ENCODE data around the gene DCUN1D4.

DCUN1D4 gene

DNA sequence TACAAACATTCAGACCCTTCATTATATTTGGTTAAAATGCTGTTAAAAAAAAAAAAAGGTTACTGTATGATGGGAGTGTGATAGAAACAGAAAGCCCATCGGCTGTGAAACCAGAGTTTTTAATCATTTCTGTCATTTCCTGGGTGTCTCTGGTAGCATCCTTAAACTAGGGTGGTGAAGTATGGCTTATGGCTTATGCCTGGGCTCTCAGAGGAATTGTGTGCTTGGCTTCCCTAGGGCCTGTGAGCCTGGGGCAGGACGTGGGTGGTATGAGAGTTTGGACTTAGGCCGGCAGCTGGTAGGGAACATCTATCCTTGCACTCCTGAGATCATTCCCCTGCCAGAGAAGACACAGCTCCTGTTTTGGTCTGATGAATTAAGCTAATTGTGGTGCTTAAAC is 52.2 kb downstream of the DCUN1D4 start:
- Histone ChIP-seq H3K4me1 (peaks cover 8 to 40% (median 22%) of the 10 kb centered on the region in 10 experiments; a peak in 19 of 20 replicates), H3K4me3 (no peak overlapping the region), H3K9ac (peak overlapping the region in 1 of 11 experiments; percentile 9; a peak in 3 of 22 replicates), H3K9me3 (replicated peaks in 1 of 11) (no peaks in the 10 kb centered on the region), H4K20me1 (peaks cover 0 to 7% (median 0%) of the 10 kb centered on the region in 11 experiments; a peak in 1 of 22 replicates), H3K27ac (peak overlapping the region in 5 of 11 experiments; percentile 5 to 83 (median 67); a peak in 6 of 22 replicates), H3K36me3 (peaks cover 42 to 78% (median 63%) of the 10 kb centered on the region in 11 experiments), H3K27me3 (no peaks in the 10 kb centered on the region), H3K4me2 (0 out of 22 replicates have a peak overlapping the region, but pooled peaks of 1 of the 11 experiments have one; percentile 11)
- no peak for TF ChIP-seq Cebpa-rat (IDR thresholded peaks at IDR 0.05)

DNA sequence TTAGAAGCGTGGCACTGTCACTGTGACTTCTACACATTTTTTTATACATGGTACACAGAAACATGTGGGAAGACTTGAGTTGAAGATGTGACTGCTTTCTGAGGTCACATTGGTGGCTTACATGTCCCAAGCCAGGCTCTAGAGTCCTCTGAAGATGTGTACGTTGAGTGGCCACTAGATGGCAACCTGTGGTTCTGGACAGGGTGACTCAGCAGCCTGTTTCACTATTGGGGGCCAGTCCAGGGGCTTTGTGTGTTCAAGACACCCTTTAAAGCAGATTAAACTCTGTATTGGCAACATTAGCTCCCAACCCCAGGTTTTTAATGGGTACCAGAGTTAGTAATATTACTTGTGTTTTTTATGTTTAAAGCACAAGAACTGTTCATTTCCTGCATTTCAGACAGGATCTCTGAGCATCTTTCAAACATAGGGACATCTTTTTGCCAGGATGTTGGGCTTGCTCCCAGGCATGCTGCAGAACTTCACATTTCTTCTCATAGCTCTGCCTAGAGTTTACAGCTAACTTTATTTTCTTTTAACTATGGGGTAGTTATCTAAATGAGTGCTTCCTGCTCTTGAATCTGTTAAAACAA is 53.0 kb downstream of the DCUN1D4 start:
- Histone ChIP-seq H4K20me1 (peaks cover 0 to 9% (median 0%) of the 10 kb centered on the region in 11 experiments; a peak in 1 of 22 replicates), H3K9me3 (replicated peaks in 1 of 11) (no peaks in the 10 kb centered on the region), H3K4me1 (peaks cover 16 to 47% (median 30%) of the 10 kb centered on the region in 10 experiments; a peak in 19 of 20 replicates), H3K4me3 (no peak overlapping the region), H3K36me3 (peaks cover 40 to 78% (median 62%) of the 10 kb centered on the region in 11 experiments), H3K4me2 (no peak overlapping the region), H3K27ac (peak overlapping the region in 10 of 11 experiments; percentile 10 to 83 (median 44); a peak in 17 of 22 replicates), H3K9ac (peak overlapping the region in 1 of 11 experiments; percentile 58; a peak in 1 of 22 replicates), H3K27me3 (no peaks in the 10 kb centered on the region)
- no peak for TF ChIP-seq Cebpa-rat (IDR thresholded peaks at IDR 0.05)

DNA sequence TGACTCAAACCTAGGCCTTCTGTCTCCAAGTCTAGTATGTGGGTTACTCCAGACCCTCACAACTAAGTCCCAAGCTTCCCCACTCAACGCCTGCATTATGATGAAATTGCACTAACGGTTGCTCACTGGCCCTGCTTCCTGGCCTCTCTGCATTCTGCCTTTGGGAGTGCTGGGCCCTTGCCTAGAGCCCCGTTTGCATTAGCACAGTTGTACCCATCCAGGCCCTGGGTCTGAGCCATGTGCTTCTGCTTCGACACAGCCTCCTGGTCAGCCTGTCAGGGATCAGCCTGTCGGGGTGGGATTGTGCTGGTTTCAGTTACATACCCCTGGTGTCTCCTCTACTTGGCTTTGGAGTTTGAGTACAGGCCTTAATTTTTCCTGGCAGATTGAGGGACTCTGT is 58.4 kb downstream of the DCUN1D4 start:
- peaks cover 28 to 58% (median 47%) of the 10 kb centered on the region in 10 experiments for H3K4me1 ChIP-seq
- peaks cover 56 to 90% (median 79%) of the 10 kb centered on the region in 11 experiments for H3K36me3 ChIP-seq
- 0 out of 22 replicates have a peak overlapping the region, but pooled peaks of 1 of the 11 experiments have one; percentile 7 for H3K9ac ChIP-seq
- peak overlapping the region in 6 of 11 experiments; percentile 39 to 81 (median 72); a peak in 10 of 22 replicates for H3K4me2 ChIP-seq
- H4K20me1 ChIP-seq: peaks cover 0 to 22% (median 0%) of the 10 kb centered on the region in 11 experiments; a peak in 4 of 22 replicates
- TF ChIP-seq Cebpa-rat (IDR thresholded peaks at IDR 0.05): no peak
- no peak overlapping the region for H3K4me3 ChIP-seq
- peak overlapping the region in 9 of 11 experiments; percentile 20 to 68 (median 59); a peak in 14 of 22 replicates for H3K27ac ChIP-seq
- H3K9me3 ChIP-seq (replicated peaks in 1 of 11): no peaks in the 10 kb centered on the region
- H3K27me3 ChIP-seq: no peaks in the 10 kb centered on the region

DNA sequence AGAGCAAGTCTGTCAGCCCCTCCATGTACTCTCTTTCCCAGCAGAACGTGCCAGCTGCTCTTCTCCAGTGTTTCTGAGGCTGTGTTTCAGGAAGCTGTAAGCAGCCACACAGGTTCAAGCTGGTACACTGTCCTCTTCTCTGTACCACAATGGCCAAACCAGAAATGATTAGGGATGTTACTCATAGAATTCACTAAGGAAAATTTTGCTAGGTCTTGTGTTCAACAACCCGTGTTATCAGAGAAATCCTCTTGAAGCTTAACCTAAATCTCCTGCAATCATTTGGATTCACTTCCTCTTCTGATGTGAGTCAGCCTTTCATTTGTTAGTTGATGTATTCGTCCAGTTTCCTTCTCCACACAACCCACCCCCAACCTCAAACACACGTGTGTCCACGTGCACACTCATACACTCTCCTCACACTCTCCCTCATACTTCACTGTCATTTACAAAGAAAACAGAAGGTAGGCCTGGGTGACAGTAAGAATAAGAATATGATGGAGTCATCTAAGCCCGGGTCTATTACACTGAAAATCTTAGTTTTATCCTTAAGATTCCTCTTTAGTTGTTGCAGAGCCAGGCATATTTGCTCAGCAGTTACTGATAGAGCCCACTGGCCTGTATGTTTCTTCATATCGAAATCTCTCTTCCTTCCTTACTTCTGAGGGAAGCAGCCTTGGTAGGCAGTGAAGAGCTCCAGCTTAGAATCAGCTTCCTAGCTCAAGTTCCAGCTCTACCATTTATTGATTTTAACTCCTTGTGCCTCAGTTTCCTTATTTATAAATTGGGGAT is 63.4 kb downstream of the DCUN1D4 start:
- 0 out of 22 replicates have a peak, but pooled peaks of 1 of the 11 experiments have one; percentile 40 for TF ChIP-seq Cebpa-rat (IDR thresholded peaks at IDR 0.05)
- Histone ChIP-seq H3K27me3 (no peaks in the 10 kb centered on the region), H3K4me3 (peak overlapping the region in 1 of 10 experiments; percentile 32; a peak in 1 of 20 replicates), H3K4me2 (peak overlapping the region; percentile 15 to 91 (median 70); a peak in 21 of 22 replicates), H3K9me3 (replicated peaks in 1 of 11) (no peaks in the 10 kb centered on the region), H3K9ac (peak overlapping the region in 8 of 11 experiments; percentile 1 to 57 (median 49); a peak in 10 of 22 replicates), H3K4me1 (peaks cover 14 to 39% (median 30%) of the 10 kb centered on the region in 10 experiments), H3K27ac (peak overlapping the region in 10 of 11 experiments; percentile 28 to 78 (median 69); a peak in 20 of 22 replicates), H3K36me3 (peaks cover 63 to 96% (median 80%) of the 10 kb centered on the region in 11 experiments), H4K20me1 (peaks cover 0 to 17% (median 0%) of the 10 kb centered on the region in 11 experiments; a peak in 4 of 22 replicates)

DNA sequence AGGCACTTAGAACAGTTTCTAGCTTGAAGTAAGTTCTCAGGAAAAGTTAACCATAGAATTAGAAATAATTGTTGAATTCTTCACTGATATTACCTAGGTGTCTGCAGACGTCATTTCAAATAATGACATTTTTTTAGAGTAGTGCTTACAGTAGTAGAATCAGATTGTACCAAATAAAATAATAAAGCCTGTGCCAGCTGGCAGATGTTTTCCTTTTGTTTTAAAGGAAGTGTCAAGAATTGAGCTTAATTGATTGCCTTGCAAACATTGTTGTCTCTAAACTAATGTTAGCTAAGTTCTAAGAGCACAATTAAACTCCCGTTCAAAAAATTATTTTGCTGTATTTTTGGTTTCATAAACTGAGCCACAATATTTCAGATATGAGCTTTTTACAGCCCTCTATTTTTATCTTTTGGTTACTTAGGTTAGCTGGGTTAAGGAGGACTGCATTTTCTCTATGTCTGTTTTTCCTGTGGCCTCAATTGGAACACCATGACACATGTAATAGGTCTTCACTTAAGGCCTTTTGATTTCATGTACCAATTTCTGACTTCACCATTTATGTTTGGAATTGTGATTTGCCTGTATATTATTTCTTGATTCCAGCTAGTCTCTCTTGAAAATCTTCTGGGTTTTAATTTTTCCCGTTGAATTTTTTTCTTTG is 64.2 kb downstream of the DCUN1D4 start:
- no peak overlapping the region for H3K4me3 ChIP-seq
- H3K27ac ChIP-seq: peak overlapping the region in 9 of 11 experiments; percentile 28 to 78 (median 71); a peak in 15 of 22 replicates
- no peak for TF ChIP-seq Cebpa-rat (IDR thresholded peaks at IDR 0.05)
- H3K4me2 ChIP-seq: peak overlapping the region in 8 of 11 experiments; percentile 54 to 91 (median 80); a peak in 10 of 22 replicates
- H4K20me1 ChIP-seq: peaks cover 0 to 17% (median 0%) of the 10 kb centered on the region in 11 experiments; a peak in 4 of 22 replicates
- peaks cover 65 to 96% (median 80%) of the 10 kb centered on the region in 11 experiments for H3K36me3 ChIP-seq
- no peaks in the 10 kb centered on the region for H3K27me3 ChIP-seq
- peak overlapping the region in 2 of 11 experiments; percentile 1 to 56; a peak in 2 of 22 replicates for H3K9ac ChIP-seq
- peaks cover 14 to 39% (median 29%) of the 10 kb centered on the region in 10 experiments for H3K4me1 ChIP-seq
- no peaks in the 10 kb centered on the region for H3K9me3 ChIP-seq (replicated peaks in 1 of 11)

DNA sequence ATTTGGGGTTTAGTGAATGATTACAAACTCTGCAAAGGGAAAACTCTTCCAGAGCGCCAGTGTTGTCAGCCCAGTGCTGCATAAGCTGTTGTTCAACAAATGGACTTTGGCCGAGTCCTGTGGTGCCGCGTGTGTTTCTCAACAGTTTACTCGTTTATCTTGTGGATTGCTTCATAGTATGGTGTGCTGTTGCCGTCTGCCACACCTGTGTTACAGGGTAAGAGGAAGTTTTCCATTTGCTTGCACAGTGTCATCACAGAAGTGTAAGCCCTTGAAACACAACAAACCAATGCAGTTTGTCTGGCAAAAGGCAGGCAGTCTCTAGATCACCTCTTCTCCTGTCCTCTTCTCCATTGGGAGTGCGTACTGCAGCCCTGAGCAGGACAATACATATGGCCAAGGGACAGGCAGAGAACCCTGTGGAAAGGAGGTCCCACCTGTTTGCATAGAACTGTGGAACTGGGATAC is 66.3 kb downstream of the DCUN1D4 start:
- Histone ChIP-seq H4K20me1 (peaks cover 0 to 17% (median 0%) of the 10 kb centered on the region in 11 experiments; a peak in 4 of 22 replicates), H3K9ac (no peak overlapping the region), H3K4me1 (peaks cover 14 to 34% (median 28%) of the 10 kb centered on the region in 10 experiments), H3K4me3 (no peak overlapping the region), H3K27ac (no peak overlapping the region), H3K9me3 (replicated peaks in 1 of 11) (peaks cover 0 to 6% (median 0%) of the 10 kb centered on the region in 11 experiments; a peak in 1 of 22 replicates), H3K4me2 (no peak overlapping the region), H3K27me3 (no peaks in the 10 kb centered on the region), H3K36me3 (peaks cover 71 to 98% (median 81%) of the 10 kb centered on the region in 11 experiments)
- no peak for TF ChIP-seq Cebpa-rat (IDR thresholded peaks at IDR 0.05)

DNA sequence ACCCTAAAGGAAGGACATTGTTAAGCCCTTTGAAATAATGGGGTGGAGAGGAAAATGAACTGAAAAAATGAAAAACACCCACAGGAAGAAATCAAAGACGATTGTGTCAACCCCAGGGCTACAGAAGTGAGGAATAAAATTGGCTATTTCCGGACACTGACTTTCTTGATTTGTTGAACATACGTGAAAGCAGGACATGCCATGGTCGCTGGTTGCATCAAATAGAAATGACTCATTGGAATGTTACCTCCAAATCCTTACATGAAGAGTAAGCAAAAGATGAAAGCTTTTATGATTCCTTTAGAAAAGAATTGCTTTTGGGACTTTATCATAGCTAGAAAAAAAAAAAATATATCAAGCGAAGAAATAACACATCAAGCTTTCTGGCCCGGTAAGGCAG is 75.3 kb downstream of the DCUN1D4 start:
- H4K20me1 ChIP-seq: no peaks in the 10 kb centered on the region
- no peak overlapping the region for H3K9ac ChIP-seq
- H3K4me1 ChIP-seq: no peaks in the 10 kb centered on the region
- no peaks in the 10 kb centered on the region for H3K27me3 ChIP-seq
- peaks cover 0 to 9% (median 0%) of the 10 kb centered on the region in 11 experiments; a peak in 3 of 22 replicates for H3K9me3 ChIP-seq (replicated peaks in 1 of 11)
- no peak overlapping the region for H3K4me2 ChIP-seq
- peaks cover 29 to 58% (median 42%) of the 10 kb centered on the region in 11 experiments for H3K36me3 ChIP-seq
- no peak for TF ChIP-seq Cebpa-rat (IDR thresholded peaks at IDR 0.05)
- no peak overlapping the region for H3K4me3 ChIP-seq
- H3K27ac ChIP-seq: no peak overlapping the region

DNA sequence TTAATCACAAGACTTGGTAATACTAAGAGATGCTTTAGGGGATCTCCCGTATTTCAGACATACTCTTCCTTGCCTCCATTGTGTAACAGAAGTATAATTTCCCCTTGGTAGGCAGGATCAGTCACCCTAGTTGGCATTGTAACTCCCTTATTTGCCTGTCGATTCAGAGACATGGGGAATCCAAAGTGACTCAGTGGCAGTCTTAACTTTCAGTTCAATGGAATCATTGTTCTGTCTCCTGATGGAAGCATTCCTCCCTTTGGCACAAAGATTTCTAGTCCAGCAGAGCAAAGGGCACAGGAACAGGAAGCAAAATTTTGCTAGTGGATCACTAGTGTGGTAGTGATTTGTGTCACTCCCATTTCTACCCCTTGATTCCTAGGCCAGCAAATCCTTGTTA is 80.4 kb downstream of the DCUN1D4 start:
- H3K4me3 ChIP-seq: no peak overlapping the region
- peaks cover 0 to 7% (median 0%) of the 10 kb centered on the region in 11 experiments; a peak in 6 of 22 replicates for H3K36me3 ChIP-seq
- no peak for TF ChIP-seq Cebpa-rat (IDR thresholded peaks at IDR 0.05)
- H3K9me3 ChIP-seq (replicated peaks in 1 of 11): peaks cover 0 to 9% (median 0%) of the 10 kb centered on the region in 11 experiments; a peak in 2 of 22 replicates
- no peak overlapping the region for H3K4me2 ChIP-seq
- H4K20me1 ChIP-seq: no peaks in the 10 kb centered on the region
- no peaks in the 10 kb centered on the region for H3K27me3 ChIP-seq
- H3K9ac ChIP-seq: no peak overlapping the region
- no peaks in the 10 kb centered on the region for H3K4me1 ChIP-seq
- no peak overlapping the region for H3K27ac ChIP-seq

Measured in BLaER1 treated with 17β-estradiol and CSF1 and Interleukin-3, amounts not matched to agents 10 nM and 100 nM (cell line).